LNCAP (cell line): ENCODE measurements around the gene LRRC9.

ENCODE experiments used
- CTCF ChIP-seq: fragments of 450-650 bp; IDR thresholded peaks from 2 replicates; pipeline ENCODE4 v1.5.1; 2017; ENCODE audit warnings: mild to moderate bottlenecking

LRRC9 gene

DNA sequence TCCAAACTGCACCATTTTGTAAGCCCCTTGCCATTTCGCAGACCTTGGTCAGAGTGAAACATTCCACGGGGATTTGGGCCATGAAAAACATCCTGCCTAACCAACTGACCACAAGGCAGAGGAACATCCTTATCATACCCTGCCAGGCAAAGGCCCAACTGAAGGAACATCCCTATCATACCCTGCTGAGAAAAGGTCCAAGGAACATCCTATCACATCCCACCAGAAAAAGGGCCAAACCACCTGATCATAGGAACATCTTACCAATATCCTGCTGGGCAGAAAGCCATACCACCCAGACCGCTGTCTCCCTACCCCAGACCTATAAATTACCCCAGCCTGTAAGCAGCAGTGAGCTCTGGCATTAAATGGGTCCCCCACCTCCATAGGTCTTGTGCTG lies 19.4 kb upstream of the LRRC9 start:
- TF ChIP-seq CTCF = no peak

DNA sequence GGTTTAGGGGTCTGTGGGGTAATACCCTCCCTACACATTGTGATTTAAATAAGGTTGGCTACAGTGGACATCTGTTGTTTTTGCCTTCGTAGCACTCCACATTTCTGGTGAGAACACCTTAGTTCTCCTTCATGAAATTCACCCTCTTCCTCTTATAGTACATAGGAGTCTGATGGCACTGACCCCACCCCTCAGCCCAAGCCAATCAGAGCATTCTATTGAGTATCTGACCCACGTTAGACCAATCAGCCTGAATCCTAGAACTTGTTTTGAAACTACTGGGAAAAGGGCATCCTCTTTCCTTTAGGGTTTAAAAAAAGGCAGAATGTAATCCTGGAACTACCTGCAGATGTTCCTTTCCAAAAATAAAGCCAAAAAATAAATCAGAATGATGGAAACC lies 15.8 kb upstream of the LRRC9 start:
- no peak for TF ChIP-seq CTCF

GRCh38 chr14:59905188-59905587 lies 14.8 kb upstream of the LRRC9 start:
- TF ChIP-seq CTCF = no peak

- TF ChIP-seq CTCF = no peak
Observed at GRCh38 chr14:59912443-59912842, 7.5 kb upstream of the LRRC9 start.

- no peak for TF ChIP-seq CTCF
Observed at GRCh38 chr14:59913187-59913586, 6.8 kb upstream of the LRRC9 start.

DNA sequence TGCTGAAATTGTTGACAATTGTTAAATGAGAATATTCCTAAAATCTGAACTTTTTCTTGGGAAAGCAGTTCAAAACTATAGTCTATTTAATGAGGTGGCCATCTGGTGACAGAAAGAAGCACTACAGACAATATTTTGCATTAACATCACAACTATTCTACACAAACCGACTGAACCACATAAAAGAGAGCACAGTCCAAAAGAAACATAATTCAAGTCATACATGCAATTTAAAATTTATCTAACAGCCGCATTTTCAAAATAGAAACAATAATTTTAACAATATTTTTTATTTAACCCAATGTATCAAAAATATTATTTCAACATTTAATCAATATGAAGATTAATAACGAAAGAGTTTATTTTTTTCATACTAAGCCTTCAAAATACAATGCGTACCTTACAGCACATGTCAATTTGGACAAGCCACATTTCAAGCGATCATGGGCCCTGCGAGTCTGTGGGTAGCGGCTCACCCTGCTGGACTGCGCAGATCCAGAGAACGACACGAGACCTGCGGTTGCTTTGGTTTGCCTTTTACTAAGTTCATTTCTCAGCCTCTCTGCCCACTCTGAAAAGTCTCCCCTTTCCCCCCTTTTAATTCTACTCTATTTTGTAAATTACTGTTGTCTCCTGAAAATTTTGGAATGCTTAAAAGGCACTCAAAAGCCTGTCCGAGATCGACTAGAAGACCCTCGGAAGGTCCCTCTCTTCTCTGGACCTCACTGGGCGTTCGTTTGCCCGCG lies 947 bp upstream of the LRRC9 start:
- TF ChIP-seq CTCF = peak; percentile 63

DNA sequence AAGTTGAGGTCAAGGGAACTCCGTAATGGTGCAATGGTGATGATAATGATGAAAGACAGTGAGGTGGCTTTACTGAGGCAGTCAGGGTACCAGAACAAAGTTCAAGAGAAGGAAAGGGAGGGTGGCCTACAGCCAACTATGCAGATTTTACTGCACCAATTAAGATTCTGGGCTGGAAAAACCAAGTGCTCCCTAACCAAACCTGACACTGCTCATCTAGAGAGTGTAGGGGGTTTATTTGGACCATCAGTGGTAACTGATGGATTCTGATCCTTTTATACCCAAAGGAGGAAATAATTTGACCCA lies 387 bp downstream of the LRRC9 start:
- no peak for TF ChIP-seq CTCF

DNA sequence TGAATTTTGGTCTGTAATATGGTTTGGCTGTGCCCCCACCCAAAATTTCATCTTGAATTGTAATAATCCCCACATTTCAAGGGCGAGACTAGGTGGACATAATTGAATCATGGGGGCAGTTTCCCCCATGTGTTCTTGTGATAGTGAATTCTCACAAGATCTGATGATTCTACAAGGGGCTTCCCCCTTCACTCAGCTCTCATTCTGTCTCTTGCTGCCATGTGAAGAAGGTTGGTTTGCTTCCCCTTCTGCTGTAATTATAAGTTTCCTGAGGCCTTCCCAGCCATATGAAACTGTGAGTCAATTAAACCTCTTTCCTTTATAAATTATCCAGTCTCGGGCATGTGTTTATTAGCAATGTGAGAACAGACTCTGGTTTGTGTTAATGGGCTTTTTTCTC lies 5.9 kb downstream of the LRRC9 start:
- TF ChIP-seq CTCF = no peak
